Stimulated activated CD4-positive, alpha-beta T cell treated with anti-CD3 and anti-CD28 coated beads, Interleukin-1b, Interleukin-23, amount 100 ng/mL, for 24 hours (primary cell): ENCODE results near the gene HTT-AS.
"Not testable (repeated sequence)": the region's sequence is repeated elsewhere in the genome, so short reads cannot be mapped to it uniquely, and the experiment has no call there.

Experiments
- DNase-seq, 4 experiments: peaks; one replicate each; pipeline ENCODE4 v3.0.0-alpha.2; 2020; ENCODE audit warnings: low read depth in 4 of 4, low spot score in 1 of 4

HTT-AS gene

GRCh38 chr4:3074078-3074845 is at the start of gene HTT-AS, which contains the start of gene HTT:
TSS of gene HTT-AS (minus strand) at chr4:3074538.
TSS of gene HTT (plus strand) at chr4:3074681. CDS start at chr4:3074826, 145 bp downstream.
- DNase-seq = peak; percentile 95 to 100 (median 98)

DNA sequence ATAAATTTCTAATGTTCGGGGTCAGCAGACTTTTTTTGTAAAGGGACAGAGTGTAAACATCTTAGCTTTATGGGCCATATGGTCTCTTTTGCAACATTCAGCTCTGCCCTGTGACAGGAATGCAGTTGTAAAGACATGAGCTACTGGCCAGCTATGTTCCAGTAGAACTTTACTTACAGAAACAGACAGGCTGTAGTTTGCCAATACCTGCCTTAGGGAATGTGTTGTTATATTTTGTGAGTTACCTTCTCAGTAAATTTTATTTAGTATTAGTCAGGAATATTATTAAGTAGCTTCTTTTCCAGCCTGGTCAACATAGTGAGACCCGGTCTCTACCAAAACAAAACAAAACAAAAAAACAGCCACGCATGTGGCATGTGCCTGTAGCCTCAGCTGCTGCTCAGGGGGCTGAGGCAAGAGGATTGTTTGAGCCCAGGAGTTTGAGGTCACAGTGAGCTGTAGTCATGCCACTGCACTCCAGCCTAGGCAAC is 48.9 kb upstream of the HTT-AS start:
- no peak for DNase-seq

DNA sequence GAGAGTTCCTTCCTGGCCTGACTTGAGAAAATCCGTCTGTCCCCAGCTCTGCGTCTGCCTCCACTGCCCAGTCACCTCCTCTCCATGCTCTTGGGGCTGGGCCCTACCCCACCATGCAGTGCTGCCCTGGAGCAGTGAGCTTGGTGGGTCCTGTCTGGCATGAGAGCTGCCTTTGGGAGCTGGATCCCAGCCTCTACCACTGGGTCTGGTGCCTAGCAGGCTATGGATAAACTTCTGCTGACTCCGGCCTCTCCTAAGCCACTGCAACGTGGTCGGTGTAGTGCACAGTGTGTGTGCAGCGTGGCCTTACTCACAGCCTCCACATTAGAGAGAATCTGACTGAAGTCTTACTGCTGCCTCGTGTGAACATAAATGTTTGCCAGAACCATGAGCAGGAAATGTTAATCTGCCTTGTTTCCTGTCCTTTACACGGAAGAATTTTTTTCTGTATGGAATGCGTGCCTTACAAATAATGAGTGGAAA is 47.8 kb upstream of the HTT-AS start:
- no peak for DNase-seq

- DNase-seq = no peak
Observed at GRCh38 chr4:3121596-3121995, 47.3 kb upstream of the HTT-AS start.

GRCh38 chr4:3121110-3121509 is 46.8 kb upstream of the HTT-AS start:
- DNase-seq = no peak

GRCh38 chr4:3119464-3119863 is 45.1 kb upstream of the HTT-AS start:
- DNase-seq = no peak

DNA sequence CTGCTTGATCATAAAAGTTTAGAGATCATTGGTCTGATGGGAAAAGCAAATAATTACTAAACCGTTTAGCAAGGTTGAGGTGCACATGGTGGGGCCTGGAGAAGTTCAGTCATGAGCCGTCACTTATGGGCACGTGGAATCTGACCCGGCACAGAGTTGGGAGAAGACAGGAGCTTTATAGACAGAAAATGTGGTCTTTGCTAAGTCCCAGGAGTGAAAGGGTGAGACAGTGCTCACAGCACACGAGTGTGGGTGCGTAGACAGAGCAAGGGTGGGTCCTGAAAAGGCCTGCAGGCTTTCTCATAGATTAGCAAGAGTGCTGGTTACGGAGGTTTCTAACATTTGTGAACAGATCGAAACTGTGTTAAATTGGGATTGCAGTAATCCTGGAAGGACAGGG is 44.0 kb upstream of the HTT-AS start:
- DNase-seq = no peak

DNA sequence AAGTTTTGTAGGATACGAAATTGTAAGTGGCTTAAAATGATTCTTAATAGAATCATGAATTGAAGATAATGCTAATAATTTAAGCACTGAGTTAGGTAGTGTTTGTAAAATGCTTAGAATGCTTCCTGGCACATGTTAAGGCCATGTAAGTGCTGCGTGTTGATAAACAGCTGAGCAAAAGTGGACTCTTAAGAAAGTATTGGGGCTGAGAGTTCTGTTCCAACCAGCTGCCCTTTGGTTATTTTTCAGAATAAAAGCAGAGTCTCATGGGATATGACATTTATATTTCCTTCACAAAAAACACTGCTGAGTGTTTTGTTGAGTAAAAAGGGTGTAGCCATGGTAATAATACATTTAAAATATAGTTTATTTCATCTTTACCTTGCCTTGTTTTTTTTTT is 42.6 kb upstream of the HTT-AS start:
- DNase-seq = no peak

- no peak for DNase-seq
Observed at GRCh38 chr4:3115637-3116270, 41.4 kb upstream of the HTT-AS start.

GRCh38 chr4:3114377-3114776 is 40.0 kb upstream of the HTT-AS start:
- DNase-seq = no peak

DNA sequence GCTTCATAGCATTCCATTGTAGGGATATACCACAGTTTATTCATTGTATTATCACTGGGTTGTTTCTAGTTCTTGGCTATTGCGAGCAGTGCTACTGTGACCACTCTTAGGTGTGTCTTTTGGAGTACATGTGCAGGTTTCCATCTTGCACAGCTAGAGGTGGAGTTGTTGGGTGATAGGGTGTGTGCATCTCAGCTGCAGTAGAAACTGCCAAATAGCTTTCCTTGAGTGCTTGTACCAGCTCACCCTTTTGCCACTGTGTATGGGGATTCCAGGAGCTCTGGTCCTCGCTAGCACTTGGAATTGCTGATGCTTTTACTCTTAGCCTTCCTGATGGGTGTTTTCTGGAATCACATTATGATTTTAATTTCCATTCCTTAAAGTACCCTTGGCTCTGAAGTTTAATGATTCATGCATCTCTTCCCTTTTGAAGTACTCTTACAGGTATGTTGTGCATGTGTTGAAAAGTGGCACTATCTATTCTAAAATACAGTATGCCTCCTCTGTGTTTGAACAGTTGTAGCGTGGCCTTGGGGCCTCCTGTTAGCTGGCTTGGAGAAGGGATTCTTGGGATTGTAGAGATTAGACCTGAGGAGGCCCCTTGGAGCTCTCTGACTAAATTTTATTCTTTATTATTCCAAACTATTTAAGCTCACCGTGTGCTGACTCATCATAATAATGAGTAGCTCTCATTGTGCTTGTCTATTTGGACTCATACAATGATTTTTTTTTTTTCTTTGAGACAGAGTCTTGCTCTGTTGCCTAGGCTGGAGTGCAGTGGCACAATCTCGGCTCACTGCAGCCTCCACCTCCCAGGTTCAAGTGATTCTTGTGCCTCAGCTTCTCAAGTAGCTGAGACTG is 38.5 kb upstream of the HTT-AS start:
- DNase-seq = no peak

GRCh38 chr4:3112201-3112600 is 37.9 kb upstream of the HTT-AS start:
- DNase-seq = no peak

- DNase-seq = no peak
Observed at GRCh38 chr4:3111461-3111860, 37.1 kb upstream of the HTT-AS start.

- no peak for DNase-seq
Observed at GRCh38 chr4:3108211-3108610, 33.9 kb upstream of the HTT-AS start.

DNA sequence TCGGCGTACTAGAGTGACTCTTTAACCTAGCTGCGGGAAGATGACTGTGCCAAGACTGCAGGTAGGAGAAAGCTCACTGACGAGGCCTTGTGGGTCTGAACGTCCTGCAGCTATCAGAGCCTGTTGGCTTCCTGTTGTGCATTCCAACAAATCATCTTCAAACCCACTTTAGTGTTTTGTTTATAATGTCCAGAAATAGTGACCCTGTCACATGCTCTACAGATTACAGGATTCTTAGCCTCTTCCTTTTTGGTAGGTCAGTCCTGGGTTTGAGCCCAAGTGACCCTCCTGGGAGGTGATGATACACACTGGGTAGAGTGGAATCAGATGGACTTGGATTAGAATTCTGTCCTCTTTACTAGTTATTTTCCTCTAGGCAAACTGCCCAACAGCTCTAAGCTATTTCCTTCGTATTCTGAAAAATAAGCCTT is 33.4 kb upstream of the HTT-AS start:
- DNase-seq = no peak

- no peak for DNase-seq
Observed at GRCh38 chr4:3107271-3107670, 32.9 kb upstream of the HTT-AS start.

- peak; percentile 75 to 89 (median 85) for DNase-seq
Observed at GRCh38 chr4:3106339-3107186, 32.2 kb upstream of the HTT-AS start.

DNA sequence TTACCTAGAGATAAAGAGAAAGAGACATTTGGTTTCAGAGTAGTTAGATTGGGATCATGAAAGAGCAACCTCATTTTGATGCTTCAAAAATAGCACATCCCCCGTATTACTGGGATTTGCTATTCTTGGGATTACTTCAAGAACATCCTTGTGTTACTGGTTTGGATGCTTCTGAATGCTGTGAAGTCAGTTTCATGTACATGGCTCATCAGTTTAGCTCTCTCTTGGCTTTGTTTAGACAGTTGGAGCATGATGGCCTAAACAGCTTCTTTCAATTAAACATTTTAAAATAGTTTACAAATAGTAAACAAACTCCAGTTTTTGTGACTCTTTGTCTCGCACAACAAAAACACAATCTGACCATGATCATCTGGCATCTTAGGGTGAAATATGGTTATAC is 24.0 kb upstream of the HTT-AS start:
- no peak for DNase-seq

DNA sequence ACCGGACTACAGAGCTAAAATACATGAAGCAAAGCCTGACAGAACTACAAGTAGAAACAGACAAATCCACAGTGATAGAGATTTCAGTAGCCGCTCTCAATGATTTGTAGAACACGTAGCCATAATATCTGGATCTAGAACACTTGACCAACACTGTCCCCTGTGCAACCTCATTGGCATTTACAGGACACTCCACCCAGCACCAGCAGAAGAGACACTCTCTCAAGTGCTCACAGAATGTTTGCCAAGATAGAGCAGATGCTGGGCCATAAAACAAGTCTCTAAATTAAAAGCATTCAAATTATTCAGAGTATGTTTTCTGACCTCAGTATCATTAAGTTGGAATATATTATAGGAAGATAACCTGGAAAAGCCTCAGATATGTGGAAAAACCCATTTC is 21.9 kb upstream of the HTT-AS start:
- no peak for DNase-seq

DNA sequence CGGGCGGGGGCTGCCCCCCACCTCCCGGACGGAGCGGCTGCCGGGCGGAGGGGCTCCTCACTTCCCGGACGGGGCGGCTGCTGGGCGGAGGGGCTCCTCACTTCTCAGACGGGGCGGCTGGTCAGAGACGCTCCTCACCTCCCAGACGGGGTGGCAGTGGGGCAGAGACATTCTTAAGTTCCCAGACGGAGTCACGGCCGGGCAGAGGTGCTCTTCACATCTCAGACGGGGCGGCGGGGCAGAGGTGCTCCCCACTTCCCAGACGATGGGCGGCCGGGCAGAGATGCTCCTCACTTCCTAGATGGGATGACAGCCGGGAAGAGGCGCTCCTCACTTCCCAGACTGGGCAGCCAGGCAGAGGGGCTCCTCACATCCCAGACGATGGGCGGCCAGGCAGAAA is 20.4 kb upstream of the HTT-AS start:
- DNase-seq = not testable (repeated sequence)
